Lower leg skin (tissue), 3 donors: ENCODE measurements around the gene TRIM71.

Experiments used
- CTCF ChIP-seq, 3 donors: fragments of 450-650 bp; IDR thresholded peaks; one replicate each; pipeline ENCODE4 v1.5.1; 2016; ENCODE audit warnings: antibody characterized with exemption in 3 of 3, mild to moderate bottlenecking in 3 of 3, moderate library complexity in 2 of 3
- POLR2A ChIP-seq, 2 donors: fragments of 450-650 bp; IDR thresholded peaks; one replicate each; pipeline ENCODE4 v1.6.1; 2016 to 2017; ENCODE audit warnings: antibody characterized with exemption in 2 of 2, mild to moderate bottlenecking in 1 of 2, moderate library complexity in 1 of 2

DNA sequence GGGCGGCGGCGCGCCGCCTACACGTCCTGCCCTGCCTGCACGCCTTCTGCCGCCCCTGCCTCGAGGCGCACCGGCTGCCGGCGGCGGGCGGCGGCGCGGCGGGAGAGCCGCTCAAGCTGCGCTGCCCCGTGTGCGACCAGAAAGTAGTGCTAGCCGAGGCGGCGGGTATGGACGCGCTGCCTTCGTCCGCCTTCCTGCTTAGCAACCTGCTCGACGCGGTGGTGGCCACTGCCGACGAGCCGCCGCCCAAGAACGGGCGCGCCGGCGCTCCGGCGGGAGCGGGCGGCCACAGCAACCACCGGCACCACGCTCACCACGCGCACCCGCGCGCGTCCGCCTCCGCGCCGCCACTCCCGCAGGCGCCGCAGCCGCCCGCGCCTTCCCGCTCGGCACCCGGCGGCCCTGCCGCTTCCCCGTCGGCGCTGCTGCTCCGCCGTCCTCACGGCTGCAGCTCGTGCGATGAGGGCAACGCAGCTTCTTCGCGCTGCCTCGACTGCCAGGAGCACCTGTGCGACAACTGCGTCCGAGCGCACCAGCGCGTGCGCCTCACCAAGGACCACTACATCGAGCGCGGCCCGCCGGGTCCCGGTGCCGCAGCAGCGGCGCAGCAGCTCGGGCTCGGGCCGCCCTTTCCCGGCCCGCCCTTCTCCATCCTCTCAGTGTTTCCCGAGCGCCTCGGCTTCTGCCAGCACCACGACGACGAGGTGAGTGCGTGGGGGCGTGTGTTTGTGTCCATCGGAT, 602 bp downstream of the TRIM71 start:
- TF ChIP-seq CTCF (IDR thresholded peaks at IDR 0.05) (no peak), POLR2A (IDR thresholded peaks at IDR 0.05) (no peak)
